Upper lobe of left lung (tissue), 4 donors: ENCODE data around the gene C2CD4D.

Experiments used
- EP300 ChIP-seq, 4 donors: sonication (generic); formaldehyde crosslinking; IDR thresholded peaks; one replicate each; pipeline ENCODE4 v1.5.1; 2017; ENCODE audit warnings: antibody characterized with exemption in 4 of 4, control low read depth in 2 of 4
- POLR2A ChIP-seq, 4 donors: fragments of 450-650 bp; IDR thresholded peaks; one replicate each; pipeline ENCODE4 v1.5.1; 2016 to 2017; ENCODE audit warnings: antibody characterized with exemption in 4 of 4, mild to moderate bottlenecking in 2 of 4
- POLR2AphosphoS5 ChIP-seq, 2 donors: sonication (generic); formaldehyde crosslinking; IDR thresholded peaks; one replicate each; pipeline ENCODE4 v1.5.1; 2017; ENCODE audit warnings: antibody characterized with exemption in 2 of 2
- TF ChIP-seq, protein P1 (sequence below), 6 experiments: fragments of 450-650 bp in 4 of 6; fragments of 200-600 bp in 2 of 6; sonication (generic) in 2 of 6; IDR thresholded peaks; one replicate each; pipeline ENCODE4 v1.5.1; 2016 to 2019; ENCODE audit warnings: antibody characterized with exemption in 6 of 6

DNA sequence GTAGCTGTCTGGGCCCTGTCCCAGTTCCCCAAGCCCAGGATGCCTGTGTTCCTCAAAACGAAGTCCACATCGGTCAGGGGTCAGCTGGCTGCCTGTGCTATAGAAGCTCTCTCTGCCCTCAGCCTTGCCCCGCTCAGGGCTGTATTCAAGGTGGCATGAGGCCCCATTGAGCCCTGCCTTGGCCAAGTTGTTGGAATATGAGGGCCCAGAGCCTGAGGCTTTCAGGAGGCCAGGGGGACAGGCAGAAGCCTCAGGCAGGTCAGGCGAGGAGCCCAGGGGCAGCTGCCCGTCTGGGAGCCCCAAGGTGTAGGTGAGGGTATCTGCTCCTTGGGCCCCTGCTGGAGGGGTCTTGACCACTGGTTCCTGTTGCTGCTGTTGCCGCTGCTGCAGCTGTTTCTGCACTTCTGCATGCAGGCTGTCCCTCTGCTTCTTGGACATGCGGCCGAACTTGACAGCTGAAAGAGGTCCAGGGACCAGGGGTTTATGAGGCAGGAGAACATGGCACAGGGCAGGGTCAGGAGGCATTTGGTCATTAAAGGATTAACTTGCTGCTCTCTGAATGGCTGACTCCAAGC is 24.6 kb downstream of the C2CD4D start:
- TF ChIP-seq, protein P1, sequence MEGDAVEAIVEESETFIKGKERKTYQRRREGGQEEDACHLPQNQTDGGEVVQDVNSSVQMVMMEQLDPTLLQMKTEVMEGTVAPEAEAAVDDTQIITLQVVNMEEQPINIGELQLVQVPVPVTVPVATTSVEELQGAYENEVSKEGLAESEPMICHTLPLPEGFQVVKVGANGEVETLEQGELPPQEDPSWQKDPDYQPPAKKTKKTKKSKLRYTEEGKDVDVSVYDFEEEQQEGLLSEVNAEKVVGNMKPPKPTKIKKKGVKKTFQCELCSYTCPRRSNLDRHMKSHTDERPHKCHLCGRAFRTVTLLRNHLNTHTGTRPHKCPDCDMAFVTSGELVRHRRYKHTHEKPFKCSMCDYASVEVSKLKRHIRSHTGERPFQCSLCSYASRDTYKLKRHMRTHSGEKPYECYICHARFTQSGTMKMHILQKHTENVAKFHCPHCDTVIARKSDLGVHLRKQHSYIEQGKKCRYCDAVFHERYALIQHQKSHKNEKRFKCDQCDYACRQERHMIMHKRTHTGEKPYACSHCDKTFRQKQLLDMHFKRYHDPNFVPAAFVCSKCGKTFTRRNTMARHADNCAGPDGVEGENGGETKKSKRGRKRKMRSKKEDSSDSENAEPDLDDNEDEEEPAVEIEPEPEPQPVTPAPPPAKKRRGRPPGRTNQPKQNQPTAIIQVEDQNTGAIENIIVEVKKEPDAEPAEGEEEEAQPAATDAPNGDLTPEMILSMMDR (IDR thresholded peaks at IDR 0.05): no peak
- TF ChIP-seq POLR2A (IDR thresholded peaks at IDR 0.05) (no peak), POLR2AphosphoS5 (IDR thresholded peaks at IDR 0.05) (no peak), EP300 (IDR thresholded peaks at IDR 0.05) (no peak)
